Ovary (tissue), 9 donors: Measurements from ENCODE around the gene HDLBP. TPM values are rescaled to one million over a fixed set of nuclear protein-coding genes. Genes with fewer than 3 reads are reported as not detected.

Experiments
- DNase-seq, 5 donors: peaks; one replicate each; pipeline ENCODE4 v3.0.0-alpha.2; 2019 to 2020
- H3K27ac ChIP-seq, 2 donors: fragments of 200-600 bp; one replicate each; pipeline versions ENCODE4 v1.5.1 to v1.8.0; 2019 to 2022
- H3K27me3 ChIP-seq: fragments of 200-600 bp; one replicate; pipeline ENCODE4 v1.8.0; 2022
- H3K36me3 ChIP-seq: fragments of 200-600 bp; sonication (generic); one replicate; pipeline ENCODE4 v1.5.1; 2019
- H3K4me1 ChIP-seq: one replicate; pipeline ENCODE4 v1.8.1; 2013; ENCODE audit warnings: mild to moderate bottlenecking, moderate library complexity; ENCODE audit not compliant: insufficient read depth
- H3K4me3 ChIP-seq: fragments of 200-600 bp; sonication (generic); one replicate; pipeline ENCODE4 v1.5.1; 2017
- H3K9me3 ChIP-seq, 2 donors: fragments of 200-600 bp in 1 of 2; sonication (generic) in 1 of 2; one replicate each; pipeline versions ENCODE4 v1.5.1 to v1.8.1; 2013 to 2019; ENCODE audit warnings: mild to moderate bottlenecking in 1 of 2, moderate library complexity in 1 of 2
- CTCF ChIP-seq, 3 donors: fragments of 450-650 bp in 2 of 3; fragments of 200-600 bp in 1 of 3; IDR thresholded peaks; one replicate each; pipeline versions ENCODE4 v1.5.1 to v1.8.0; 2016 to 2022; ENCODE audit warnings: antibody characterized with exemption in 3 of 3, mild to moderate bottlenecking in 1 of 3
- EP300 ChIP-seq: sonication (generic); formaldehyde crosslinking; IDR thresholded peaks from one replicate; pipeline ENCODE4 v1.6.1; 2017; ENCODE audit warnings: antibody characterized with exemption
- POLR2A ChIP-seq: fragments of 450-650 bp; IDR thresholded peaks from one replicate; pipeline ENCODE4 v1.6.1; 2017; ENCODE audit warnings: antibody characterized with exemption, mild to moderate bottlenecking, moderate library complexity
- WGBS, 3 donors: extraction: QIAGEN DNeasy Blood & Tissue Kit in 1 of 3; methylation state at CpG; one replicate each; pipeline versions ENCODE4 v1.1.5 to v1.1.7; 2013 to 2017; 5-methylcytosine and 5-hydroxymethylcytosine counted together
- intact Hi-C, 4 donors: fragments of 100-400 bp; cut with DNase I; formaldehyde crosslinking; loops; one replicate each; pipeline versions ENCODE4 v1.11.0 to v1.15.1; 2022 to 2023
- polyA plus RNA-seq, 2 donors: library from polyadenylated mRNA; stranded (reverse); fragments of 200-250 nt in 1 of 2; fragments of 350-450 nt in 1 of 2; fragmentation: Illumina TruSeq in 1 of 2; extraction: RNeasy Lipid Tissue Mini Kit (QIAGEN cat#74804) in 1 of 2; gene quantifications; one replicate each; pipeline ENCODE4 v1.2.3, GENCODE V29; 2013 to 2014
- total RNA-seq, 7 donors: library from RNA; depleted of rRNA in 2 of 7; stranded (reverse); fragments of >200 nt in 2 of 7; fragmentation: NEBNext Ultra II Directional in 3 of 7; extraction: Animal tissue kit (Norgen Biotek cat#: 25700) in 3 of 7; gene quantifications; one replicate each; pipeline versions ENCODE4 v1.1.0 to v1.2.4, GENCODE V29; 2016 to 2023
- donor health status: DM: no; HTN: no; CAD: no; lungs with moderate emphysema.
- donor health status: DM: no; HTN: no; CAD: no.
- donor health status: Bipolar disorder and iron deficiency.
- donor health status: DM: yes; HTN: yes; CAD: no.
- donor health status: DM: no; HTN: no; CAD: no.
- donor health status: DM: yes; HTN: yes; CAD: no.

HDLBP gene
- total and polyA plus RNA-seq, 9 donors, result 145 to 616 (median 359) TPM

GRCh38 chr2:241329669-241330615, 14.5 kb upstream of the HDLBP start:
- Histone ChIP-seq H3K27me3 (no peaks in the 10 kb centered on the region), H3K4me1 (no peaks in the 10 kb centered on the region), H3K4me3 (no peak overlapping the region), H3K9me3 (no peaks in the 10 kb centered on the region), H3K27ac (no peak overlapping the region), H3K36me3 (no peaks in the 10 kb centered on the region)
- no peak for DNase-seq
- intact Hi-C loops, result no loop called here
- WGBS, 3 donors, result 91 to 95% (median 91%) methylated on average over 11 of the region's 11 CpGs
- TF ChIP-seq CTCF (IDR thresholded peaks at IDR 0.05) (no peak), EP300 (no peak), POLR2A (no peak)

- TF ChIP-seq EP300 (no peak), CTCF (IDR thresholded peaks at IDR 0.05) (no peak), POLR2A (no peak)
- H3K27ac ChIP-seq, result no peak overlapping the region
- H3K27me3 ChIP-seq, result no peaks in the 10 kb centered on the region
- no peaks in the 10 kb centered on the region for H3K9me3 ChIP-seq
- no peaks in the 10 kb centered on the region for H3K36me3 ChIP-seq
- intact Hi-C loops, result no loop called here
- DNase-seq, result no peak
- no peak overlapping the region for H3K4me3 ChIP-seq
- 93 to 97% (median 95%) methylated on average over 1 of the region's 1 CpG for WGBS, 3 donors
- H3K4me1 ChIP-seq, result peaks cover 4% of the 10 kb centered on the region
Observed at GRCh38 chr2:241325257-241325656, 9.8 kb upstream of the HDLBP start.

- intact Hi-C loops, result no loop called here
- Histone ChIP-seq H3K27me3 (no peaks in the 10 kb centered on the region), H3K36me3 (no peaks in the 10 kb centered on the region), H3K4me1 (peaks cover 4% of the 10 kb centered on the region), H3K27ac (no peak overlapping the region), H3K4me3 (no peak overlapping the region), H3K9me3 (no peaks in the 10 kb centered on the region)
- TF ChIP-seq CTCF (IDR thresholded peaks at IDR 0.05) (no peak), EP300 (no peak), POLR2A (no peak)
- DNase-seq, result no peak
Observed at GRCh38 chr2:241324775-241325174, 9.3 kb upstream of the HDLBP start.

- no peak overlapping the region for H3K4me3 ChIP-seq
- H3K36me3 ChIP-seq, result no peaks in the 10 kb centered on the region
- WGBS, 3 donors, result 77 to 85% (median 79%) methylated on average over 5 of the region's 5 CpGs
- H3K27me3 ChIP-seq, result no peaks in the 10 kb centered on the region
- H3K4me1 ChIP-seq, result peaks cover 5% of the 10 kb centered on the region
- H3K27ac ChIP-seq, result no peak overlapping the region
- TF ChIP-seq POLR2A, result no peak
- no peak for TF ChIP-seq CTCF (IDR thresholded peaks at IDR 0.05)
- TF ChIP-seq EP300, result no peak
- no peaks in the 10 kb centered on the region for H3K9me3 ChIP-seq
- intact Hi-C loops, result no loop called here
- DNase-seq, result no peak
Observed at GRCh38 chr2:241323778-241324177, 8.3 kb upstream of the HDLBP start.
